ENCODE results near the gene TRIP13.
"Not testable (repeated sequence)": the region's sequence is repeated elsewhere in the genome, so short reads cannot be mapped to it uniquely, and the experiment has no call there.

- TF ChIP-seq CTCF, POLR2A (IDR thresholded peaks at IDR 0.05): not testable (repeated sequence)
Measured at GRCh38 chr5:847212-847611, 45.5 kb upstream of the TRIP13 start.

All from Peyer's patch (tissue), 4 donors.